SK-N-MC (cell line): Measurements from ENCODE around the gene CCDC33.

Source experiments
- EZH2 ChIP-seq: fragments of 200-600 bp; sonication (generic); IDR thresholded peaks from one replicate; pipeline ENCODE4 v1.6.1; 2017; ENCODE audit warnings: antibody characterized with exemption
- POLR2AphosphoS5 ChIP-seq: IDR thresholded peaks from 2 replicates; pipeline ENCODE4 v1.6.1; 2012; ENCODE audit warnings: mild to moderate bottlenecking, low read depth, low read length, borderline replicate concordance

DNA sequence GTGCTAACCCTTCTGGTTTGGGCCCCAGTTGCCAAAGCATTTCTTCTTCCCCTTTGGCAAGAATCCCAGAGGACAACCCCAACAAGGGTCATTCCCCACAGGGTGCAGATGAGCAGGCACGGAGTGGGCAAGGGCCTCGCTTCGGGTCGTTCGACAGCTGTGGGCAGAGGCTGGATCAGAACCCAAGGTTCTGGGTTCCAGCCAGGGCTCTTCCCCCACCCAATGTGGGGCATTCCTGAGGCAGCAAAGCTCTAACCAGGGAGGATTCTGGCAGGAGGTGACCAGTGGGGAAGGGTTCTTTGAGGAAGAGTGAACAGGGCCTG, 83.0 kb downstream of the CCDC33 start:
- no peak for TF ChIP-seq EZH2
- TF ChIP-seq POLR2AphosphoS5: no peak
